WERI-Rb-1 (cell line): ENCODE data around the gene PRSS33.

Source experiments
- DNase-seq: peaks from one replicate; pipeline ENCODE4 v3.0.0-alpha.2; 2020
- H3K27ac ChIP-seq: fragments of 250-450 bp; sonication (Bioruptor Pico); 2 replicates; pipeline ENCODE4 v1.5.1; 2020; ENCODE audit warnings: mild to moderate bottlenecking, moderate library complexity
- H3K27me3 ChIP-seq: fragments of 250-450 bp; sonication (Bioruptor Pico); 2 replicates; pipeline ENCODE4 v1.5.1; 2021; ENCODE audit warnings: mild to moderate bottlenecking, low read depth, moderate library complexity; ENCODE audit not compliant: insufficient read depth, severe bottlenecking
- H3K36me3 ChIP-seq: fragments of 250-450 bp; sonication (Bioruptor Pico); 2 replicates; pipeline ENCODE4 v1.5.1; 2020; ENCODE audit warnings: mild to moderate bottlenecking, moderate library complexity
- H3K4me3 ChIP-seq: 2 replicates; pipeline ENCODE4 v1.5.1; 2011; ENCODE audit warnings: low read depth, mild to moderate bottlenecking, control low read depth, low read length
- H3K9me3 ChIP-seq: fragments of 250-450 bp; sonication (Bioruptor Pico); 2 replicates; pipeline ENCODE4 v1.5.1; 2021; ENCODE audit warnings: mild to moderate bottlenecking, moderate library complexity; ENCODE audit not compliant: severe bottlenecking
- CTCF ChIP-seq: IDR thresholded peaks from 2 replicates; pipeline ENCODE4 v1.5.1; 2011; ENCODE audit warnings: low read depth, mild to moderate bottlenecking, control low read depth, inconsistent platforms, low read length

Gene PRSS33

GRCh38 chr16:2764718-2765117 is 22.6 kb downstream of the PRSS33 start:
- Histone ChIP-seq H3K4me3 (no peak overlapping the region), H3K9me3 (peaks cover 2% of the 10 kb centered on the region), H3K27me3 (no peaks in the 10 kb centered on the region), H3K27ac (no peak overlapping the region), H3K36me3 (peaks cover 100% of the 10 kb centered on the region)
- DNase-seq, result no peak
- TF ChIP-seq CTCF, result no peak

- Histone ChIP-seq H3K4me3 (no peak overlapping the region), H3K9me3 (peaks cover 2% of the 10 kb centered on the region), H3K27ac (no peak overlapping the region), H3K36me3 (peaks cover 100% of the 10 kb centered on the region), H3K27me3 (no peaks in the 10 kb centered on the region)
- no peak for TF ChIP-seq CTCF
- no peak for DNase-seq
Measured at GRCh38 chr16:2763173-2763572, 24.2 kb downstream of the PRSS33 start.

- Histone ChIP-seq H3K27me3 (no peaks in the 10 kb centered on the region), H3K4me3 (no peak overlapping the region), H3K9me3 (peaks cover 2% of the 10 kb centered on the region), H3K27ac (no peak overlapping the region), H3K36me3 (peaks cover 100% of the 10 kb centered on the region)
- DNase-seq, result no peak
- no peak for TF ChIP-seq CTCF
Measured at GRCh38 chr16:2762711-2763110, 24.6 kb downstream of the PRSS33 start.

GRCh38 chr16:2761886-2762583 is 25.3 kb downstream of the PRSS33 start:
- Histone ChIP-seq H3K9me3 (peaks cover 2% of the 10 kb centered on the region), H3K36me3 (peaks cover 100% of the 10 kb centered on the region), H3K4me3 (no peak overlapping the region), H3K27me3 (no peaks in the 10 kb centered on the region), H3K27ac (no peak overlapping the region)
- TF ChIP-seq CTCF, result no peak
- DNase-seq, result no peak

- Histone ChIP-seq H3K27ac (no peak overlapping the region), H3K36me3 (peaks cover 100% of the 10 kb centered on the region), H3K4me3 (no peak overlapping the region), H3K9me3 (peaks cover 2% of the 10 kb centered on the region), H3K27me3 (no peaks in the 10 kb centered on the region)
- no peak for DNase-seq
- no peak for TF ChIP-seq CTCF
Measured at GRCh38 chr16:2761472-2761871, 25.9 kb downstream of the PRSS33 start.

GRCh38 chr16:2757344-2757743 is 30.0 kb downstream of the PRSS33 start:
- H3K4me3 ChIP-seq, result no peak overlapping the region
- DNase-seq, result no peak
- no peak overlapping the region for H3K27ac ChIP-seq
- peaks cover 2% of the 10 kb centered on the region for H3K9me3 ChIP-seq
- TF ChIP-seq CTCF, result no peak
- peaks cover 93% of the 10 kb centered on the region for H3K36me3 ChIP-seq
- no peaks in the 10 kb centered on the region for H3K27me3 ChIP-seq
